A673 (cell line): ENCODE results near the gene IRX3.

ENCODE experiments used
- CTCF ChIP-seq: fragments of 300-800, 200-600 bp; sonication (generic); conservative IDR thresholded peaks from 2 replicates; pipeline ENCODE4 v1.5.1; 2017; ENCODE audit warnings: low read depth, mild to moderate bottlenecking, antibody characterized with exemption, low read length, moderate library complexity, mixed read lengths
- EZH2 ChIP-seq: fragments of 200-600 bp; sonication (generic); IDR thresholded peaks from 2 replicates; pipeline ENCODE4 v1.6.1; 2017; ENCODE audit warnings: borderline replicate concordance, low read depth, mild to moderate bottlenecking, mixed read lengths, antibody characterized with exemption, low read length; ENCODE audit not compliant: poor library complexity, severe bottlenecking

- TF ChIP-seq CTCF = peak; percentile 25; the same call in 1 of the 2 replicates
- TF ChIP-seq EZH2 = no peak
Observed at GRCh38 chr16:54285414-54286089, 1.0 kb downstream of the IRX3 start.
